GM04504 (cell line): ENCODE results near the gene ZNF708.
"Not testable (repeated sequence)": the region's sequence is repeated elsewhere in the genome, so short reads cannot be mapped to it uniquely, and the experiment has no call there.

ENCODE experiments used
- DNase-seq: peaks from one replicate; pipeline ENCODE4 v3.0.0-alpha.2; 2012; ENCODE audit warnings: low read depth

The ZNF708 gene

DNA sequence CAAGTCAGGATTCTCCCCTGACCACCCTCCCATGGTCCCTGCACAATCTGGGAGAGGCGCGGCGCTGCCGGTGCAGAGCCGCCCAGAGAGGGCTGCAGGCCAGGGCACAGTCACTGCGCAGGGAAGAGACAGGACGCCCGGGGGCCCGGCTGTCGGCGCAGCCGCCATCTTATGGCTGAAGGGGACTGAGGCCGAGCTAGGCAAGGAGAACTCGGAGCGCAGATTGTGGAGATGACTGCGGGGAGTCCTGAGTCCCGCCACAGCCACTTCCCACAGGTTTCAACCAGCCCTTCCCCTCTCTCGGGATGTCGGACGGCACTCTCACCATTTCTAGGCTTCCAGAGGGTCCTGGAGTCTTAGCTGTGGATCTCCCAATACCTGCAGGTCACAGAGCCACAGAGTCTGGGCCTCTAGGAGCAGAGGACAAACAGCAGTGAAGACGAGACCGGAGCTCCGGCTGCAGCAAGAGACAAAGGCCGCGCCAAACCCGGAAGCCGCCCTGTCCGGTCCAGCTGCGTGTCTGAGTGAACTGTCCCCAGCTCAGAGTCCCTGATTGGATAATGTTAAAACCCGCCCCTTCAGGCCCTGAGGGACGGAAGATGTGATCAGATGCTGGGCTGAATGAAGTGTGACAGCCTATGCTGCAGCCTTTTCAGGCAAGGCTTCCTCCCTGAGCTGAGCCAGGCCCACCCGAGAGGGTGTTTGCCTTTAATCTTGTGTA is at the start of gene ZNF708:
ZNF708 (minus strand) TSS at position 526 of the 721 bp plus-strand sequence; CDS start at position 328, 198 bp downstream.
- peak; percentile 85 for DNase-seq

DNA sequence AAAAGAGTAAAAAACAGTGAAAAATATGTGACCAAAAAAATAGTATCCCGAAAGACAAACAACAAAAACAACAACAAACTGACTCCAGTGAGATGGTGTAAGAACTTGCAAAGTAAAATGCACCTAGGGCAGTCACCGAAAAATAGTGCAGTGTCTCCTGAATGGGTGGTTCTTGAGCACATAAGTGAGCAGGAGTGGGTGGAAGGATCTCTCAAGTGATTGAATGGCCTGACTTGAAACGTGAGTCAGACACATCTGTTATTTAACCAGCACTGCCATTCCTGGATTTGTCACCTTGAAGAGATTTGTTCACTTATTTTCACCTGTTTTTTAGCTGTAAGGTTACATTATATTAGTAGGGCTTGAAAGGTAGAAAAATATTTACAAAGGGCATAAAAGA is 33.1 kb upstream of the ZNF708 start:
- DNase-seq: no peak

GRCh38 chr19:21358768-21359451 is 29.7 kb upstream of the ZNF708 start, which contains the start of gene ZNF738:
Gene ZNF738 (plus strand): TSS chr19:21359000. CDS start chr19:21359141, 141 bp downstream.
- peak; percentile 92 for DNase-seq

DNA sequence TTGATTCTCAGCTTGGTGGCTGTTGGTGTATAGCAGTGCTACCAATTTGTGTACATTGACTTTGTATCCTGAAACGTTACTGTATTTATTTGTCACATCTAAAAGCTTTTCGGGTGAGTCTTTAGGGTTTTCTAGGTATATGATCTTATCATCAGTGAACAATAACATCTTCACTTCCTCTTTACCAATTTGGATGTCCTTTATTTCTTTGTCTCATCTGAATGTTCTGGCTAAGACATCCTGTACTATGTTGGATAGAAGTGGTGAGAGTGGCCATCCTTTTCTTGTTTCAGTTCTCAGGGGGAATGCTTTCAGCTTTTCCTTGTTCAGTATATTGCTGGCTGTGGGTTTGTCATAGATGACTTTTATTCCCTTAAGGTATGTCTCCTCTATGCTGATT is 23.6 kb upstream of the ZNF708 start:
- DNase-seq: no peak

DNA sequence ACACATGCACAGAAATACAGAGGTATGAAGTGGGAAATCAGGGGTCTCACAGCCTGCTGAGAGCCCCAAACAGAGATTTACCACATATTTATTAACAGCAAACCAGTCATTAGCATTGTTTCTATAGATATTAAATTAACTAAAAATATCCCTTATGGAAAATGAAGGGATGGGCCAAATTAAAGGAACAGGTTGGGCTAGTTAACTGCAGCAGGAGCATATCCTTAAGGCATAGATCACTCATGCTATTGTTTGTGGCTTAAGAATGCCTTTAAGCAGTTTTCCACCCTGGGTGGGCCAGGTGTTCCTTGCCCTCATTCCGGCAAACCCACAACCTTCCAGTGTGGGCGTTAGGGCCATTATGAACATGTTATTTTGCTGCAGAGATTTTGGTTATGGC is 15.6 kb upstream of the ZNF708 start:
- DNase-seq: not testable (repeated sequence)

GRCh38 chr19:21335721-21336120 is 6.5 kb upstream of the ZNF708 start:
- no peak for DNase-seq

DNA sequence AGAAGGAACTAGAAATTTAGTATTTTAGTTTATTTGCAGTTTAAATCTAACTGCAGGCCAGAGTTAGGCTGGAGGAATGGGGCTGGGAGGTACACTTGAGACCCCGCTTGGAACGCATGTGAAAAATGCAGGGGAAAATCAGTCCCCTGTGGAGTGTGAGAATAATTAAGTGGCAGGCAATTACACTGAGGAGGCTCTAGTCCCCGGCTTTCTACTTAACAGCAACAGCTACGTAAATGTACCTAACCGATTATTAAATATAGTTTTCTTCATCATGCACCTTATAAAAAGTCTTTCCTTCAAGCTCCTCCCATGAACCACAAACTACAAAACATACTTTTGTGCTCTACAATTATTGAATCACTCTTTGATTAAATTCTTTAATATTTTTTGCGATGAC is 804 bp downstream of the ZNF708 start:
- DNase-seq: no peak

GRCh38 chr19:21326169-21326568 is 3.0 kb downstream of the ZNF708 start:
- no peak for DNase-seq

GRCh38 chr19:21323000-21323399 is 6.2 kb downstream of the ZNF708 start:
- DNase-seq: no peak

DNA sequence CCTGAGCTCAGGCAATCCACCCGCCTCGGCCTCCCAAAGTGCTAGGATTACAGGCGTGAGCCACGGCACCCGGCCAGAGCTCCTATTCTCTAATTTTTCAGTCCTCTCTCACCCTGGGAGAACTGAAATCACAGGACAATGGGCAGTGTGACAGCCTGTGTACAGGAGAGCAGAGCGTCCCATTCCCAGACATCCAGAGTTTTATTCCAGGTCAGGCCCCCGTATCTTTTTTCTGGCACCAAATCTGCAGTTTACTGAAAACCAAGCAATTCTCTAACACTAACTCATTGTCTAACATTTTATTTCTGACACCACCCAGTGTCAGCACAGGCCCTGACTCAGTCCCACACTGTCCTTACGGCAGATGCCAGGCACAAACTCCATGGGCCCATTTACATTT is 6.7 kb downstream of the ZNF708 start:
- DNase-seq: no peak

DNA sequence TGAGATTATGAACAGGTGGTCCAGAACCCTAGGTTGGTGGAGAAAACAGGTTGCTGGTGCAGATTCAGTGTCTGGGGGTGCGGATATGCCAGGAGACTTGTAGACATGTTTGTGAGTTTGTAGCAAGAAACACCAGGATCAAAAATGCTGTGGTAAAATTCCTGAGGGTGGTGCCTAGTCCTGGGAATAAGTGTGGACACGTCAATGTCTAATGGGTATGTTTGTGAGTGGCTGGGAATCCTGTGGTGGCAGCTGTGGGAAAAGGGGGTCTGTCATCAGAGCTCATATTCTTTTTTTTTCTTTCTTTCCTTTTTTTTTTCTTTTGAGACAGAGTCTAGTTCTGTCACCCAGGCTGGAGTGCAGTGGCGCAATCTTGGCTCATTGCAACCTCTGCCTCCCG is 7.2 kb downstream of the ZNF708 start:
- DNase-seq: no peak

- no peak for DNase-seq
Observed at GRCh38 chr19:21321134-21321533, 8.1 kb downstream of the ZNF708 start.

DNA sequence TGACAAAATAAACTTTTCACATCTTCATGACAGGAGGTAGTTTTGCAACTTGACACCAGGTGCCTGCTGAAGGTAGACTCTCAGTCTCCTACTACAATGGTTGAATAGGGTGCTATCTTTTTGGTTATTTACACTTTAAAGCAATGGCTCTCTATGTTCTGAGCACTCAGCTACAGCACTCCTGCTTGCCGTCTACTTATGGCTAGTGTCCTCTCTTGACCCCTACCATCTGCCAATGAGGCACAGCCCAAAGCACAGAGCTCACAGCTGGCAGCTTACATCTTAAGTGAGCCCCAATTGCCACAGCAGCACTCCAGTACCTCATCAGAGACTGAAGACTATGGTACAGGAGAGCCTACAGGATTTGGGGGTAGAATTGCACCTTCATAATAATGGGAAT is 11.4 kb downstream of the ZNF708 start:
- DNase-seq: no peak

DNA sequence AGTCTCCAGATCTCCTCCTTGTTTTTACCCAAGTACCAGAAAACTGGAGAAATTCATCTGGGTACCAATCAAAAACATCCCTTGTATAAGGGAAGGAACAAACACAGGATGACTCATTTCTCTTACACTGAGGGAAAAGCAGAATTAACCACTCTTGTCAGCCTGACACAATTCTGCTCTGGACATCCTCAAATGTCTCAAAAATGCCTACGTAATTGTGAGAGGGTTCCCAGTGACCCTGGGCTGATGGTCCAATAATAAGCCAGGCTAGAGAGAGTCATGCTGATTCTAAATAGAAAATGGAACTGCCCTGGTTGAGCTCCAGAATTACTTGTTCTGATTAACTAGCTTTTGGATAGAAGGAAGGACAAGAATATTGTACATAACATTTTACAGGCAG is 14.5 kb downstream of the ZNF708 start:
- no peak for DNase-seq

GRCh38 chr19:21312807-21313206 is 16.4 kb downstream of the ZNF708 start:
- DNase-seq: not testable (repeated sequence)

GRCh38 chr19:21308773-21309172 is 20.4 kb downstream of the ZNF708 start:
- no peak for DNase-seq

DNA sequence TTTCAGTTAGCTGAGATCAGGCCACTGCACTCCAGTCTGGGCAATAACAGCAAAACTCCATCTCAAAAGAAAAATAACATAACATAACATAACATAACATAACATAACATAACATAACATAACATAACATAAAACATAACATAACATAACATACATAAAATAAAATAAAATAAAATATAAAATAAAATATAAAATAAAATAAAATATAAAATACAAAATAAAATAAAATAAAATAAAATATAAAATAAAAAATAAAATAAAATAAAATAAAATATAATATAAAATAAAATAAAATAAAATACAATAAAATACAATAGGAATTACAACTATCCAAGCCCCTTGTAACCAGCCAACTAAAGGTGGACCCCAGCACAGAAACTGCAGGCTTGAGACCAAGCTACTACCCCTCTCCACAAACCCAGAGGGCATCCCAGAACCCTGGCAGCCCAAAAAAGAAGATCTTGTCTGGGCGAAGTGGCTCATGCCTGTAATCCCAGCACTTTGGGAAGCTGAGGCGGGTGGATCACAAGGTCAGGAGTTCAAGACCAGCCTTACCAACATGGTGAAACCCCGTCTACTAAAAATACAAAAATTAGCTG is 22.2 kb downstream of the ZNF708 start:
- not testable (repeated sequence) for DNase-seq

GRCh38 chr19:21293768-21294167 is 35.4 kb downstream of the ZNF708 start:
- not testable (repeated sequence) for DNase-seq

- no peak for DNase-seq
Observed at GRCh38 chr19:21269813-21270212, 59.4 kb downstream of the ZNF708 start.

GRCh38 chr19:21264891-21265290 is 64.3 kb downstream of the ZNF708 start:
- DNase-seq: no peak

- no peak for DNase-seq
Observed at GRCh38 chr19:21264416-21264815, 64.8 kb downstream of the ZNF708 start.

- DNase-seq: not testable (repeated sequence)
Observed at GRCh38 chr19:21260848-21261381, 68.3 kb downstream of the ZNF708 start.
